A673 (cell line): ENCODE results near the gene MRPL20.

Source experiments
- CTCF ChIP-seq: fragments of 300-800, 200-600 bp; sonication (generic); conservative IDR thresholded peaks from 2 replicates; pipeline ENCODE4 v1.5.1; 2017; ENCODE audit warnings: low read depth, mild to moderate bottlenecking, antibody characterized with exemption, low read length, moderate library complexity, mixed read lengths
- EZH2 ChIP-seq: fragments of 200-600 bp; sonication (generic); IDR thresholded peaks from 2 replicates; pipeline ENCODE4 v1.6.1; 2017; ENCODE audit warnings: borderline replicate concordance, low read depth, mild to moderate bottlenecking, mixed read lengths, antibody characterized with exemption, low read length; ENCODE audit not compliant: poor library complexity, severe bottlenecking

DNA sequence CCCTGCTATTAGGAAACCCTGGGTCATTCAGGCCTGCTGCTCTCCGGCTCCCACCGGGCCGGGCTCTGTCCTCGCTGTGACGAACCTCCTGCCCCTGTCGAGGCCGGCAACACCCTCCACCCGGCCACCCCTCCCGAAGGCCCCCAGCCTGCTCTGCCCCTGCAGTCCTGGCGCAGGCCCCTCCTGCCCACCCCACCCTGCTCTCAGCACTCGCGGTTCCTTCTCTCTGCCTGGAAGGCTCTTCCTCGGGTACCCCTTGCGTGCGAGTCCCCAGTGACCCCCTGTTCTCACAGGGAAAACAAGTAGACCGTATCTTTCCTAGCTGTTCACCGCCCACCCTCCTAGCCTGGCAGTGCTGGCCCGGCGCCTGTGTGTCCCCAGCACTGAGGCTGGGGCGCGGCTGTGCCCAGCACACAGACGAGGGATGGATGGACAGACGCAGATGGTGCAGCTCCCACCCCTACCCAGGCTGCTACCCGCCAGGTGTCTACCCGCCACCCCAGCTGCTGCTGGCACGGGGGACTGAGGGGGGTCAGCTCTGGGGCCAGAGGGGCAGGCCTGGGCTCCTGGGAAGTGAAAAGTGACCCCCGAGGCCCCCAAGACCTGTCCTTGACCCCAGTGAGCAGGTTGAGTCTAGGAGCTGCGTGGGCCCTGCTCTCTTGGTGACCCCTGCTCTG lies 25.3 kb upstream of the MRPL20 start:
- TF ChIP-seq CTCF, result no peak
- TF ChIP-seq EZH2, result no peak
